ENCODE measurements around the gene MGLL. TPM values are rescaled to one million over a fixed set of nuclear protein-coding genes. Genes with fewer than 3 reads are reported as not detected.

MGLL gene
- total and polyA plus RNA-seq, 9 of the 15 experiments (the other 6 are each of a cell fraction or from before 2014, with no cell fraction given) = 0.12 to 0.32 (median 0.18) TPM; not detected in 6

- in situ Hi-C loops (cut with MboI) = no loop called here
- H3K27me3 ChIP-seq (ENCODE audit: control insufficient read depth in 2 of 2, insufficient read depth in 2 of 2, low read length in 2 of 2) = peaks cover 2 to 34% of the 10 kb centered on the region in 2 experiments; a peak in 4 of 5 replicates
- H2AFZ ChIP-seq (ENCODE audit: low read depth, low read length) = no peak overlapping the region
- H3K9me1 ChIP-seq (ENCODE audit: control insufficient read depth, insufficient read depth, low read length) = no peaks in the 10 kb centered on the region
- H4K20me1 ChIP-seq (replicated peaks; ENCODE audit: control insufficient read depth, insufficient read depth, low read length) = no peaks in the 10 kb centered on the region
- H3K79me2 ChIP-seq (ENCODE audit: control insufficient read depth, insufficient read depth, low read length) = no peaks in the 10 kb centered on the region
- CTCF ChIA-PET (ENCODE audit: low intra/inter-chr PET ratio) = no interaction called here
- FAIRE-seq = no peak
- DNase-seq (ENCODE audit: extremely low read depth in 1 of 4, low spot score in 3 of 4) = no peak
- BruUV-seq (replicated peaks) = no TSS peak
- H3K4me2 ChIP-seq (ENCODE audit: insufficient read depth, low read length) = no peak overlapping the region
- no peak for ATAC-seq
- no peaks in the 10 kb centered on the region for H3K36me3 ChIP-seq (ENCODE audit: control insufficient read depth, insufficient read depth, low read length)
- no peak overlapping the region for H3K27ac ChIP-seq (ENCODE audit: extremely low read depth, low read depth, low read length)
- no peak overlapping the region for H3K9ac ChIP-seq (ENCODE audit: insufficient read depth in 1 of 2, low read depth in 2 of 2, low read length in 2 of 2)
- TF ChIP-seq TRIM25 (IDR thresholded peaks at IDR 0.05; ENCODE audit: borderline replicate concordance) = no peak
- TF ChIP-seq ZNF224 (CRISPR knock-in tag; IDR thresholded peaks at IDR 0.05) = no peak
- TF ChIP-seq MTA1 (IDR thresholded peaks at IDR 0.05; ENCODE audit: borderline replicate concordance) = no peak
- no peak for TF ChIP-seq ZBTB1 (CRISPR knock-in tag; IDR thresholded peaks at IDR 0.05; ENCODE audit: borderline replicate concordance, low read depth)
- no peak for TF ChIP-seq RBM14 (IDR thresholded peaks at IDR 0.05; ENCODE audit: borderline replicate concordance, insufficient read depth, low read depth, low read length)
- POLR2A ChIA-PET = no interaction called here
- no peaks in the 10 kb centered on the region for H3K9me3 ChIP-seq (replicated peaks; ENCODE audit: control insufficient read depth, insufficient read depth, low read depth, low read length)
- intact Hi-C loops (cut with micrococcal nuclease) = no loop called here
- no peak overlapping the region for H3K4me3 ChIP-seq
- no peaks in the 10 kb centered on the region; a peak in 1 of 5 replicates for H3K4me1 ChIP-seq (replicated peaks in 1 of 2; ENCODE audit: control insufficient read depth in 2 of 2, insufficient read depth in 2 of 2, low read length in 2 of 2)
These were observed 10.2 kb downstream of the MGLL start for GRCh38 chr3:127812151-127812550.
